Stimulated activated CD4-positive, alpha-beta T cell treated with anti-CD3 and anti-CD28 coated beads, Interleukin-1b, Interleukin-23, amount 100 ng/mL, for 24 hours (primary cell): ENCODE measurements around the gene SLC6A13.
"Not testable (repeated sequence)": the region's sequence is repeated elsewhere in the genome, so short reads cannot be mapped to it uniquely, and the experiment has no call there.

Experiments
- DNase-seq, 4 experiments: peaks; one replicate each; pipeline ENCODE4 v3.0.0-alpha.2; 2020; ENCODE audit warnings: low read depth in 4 of 4, low spot score in 1 of 4

The SLC6A13 gene

DNA sequence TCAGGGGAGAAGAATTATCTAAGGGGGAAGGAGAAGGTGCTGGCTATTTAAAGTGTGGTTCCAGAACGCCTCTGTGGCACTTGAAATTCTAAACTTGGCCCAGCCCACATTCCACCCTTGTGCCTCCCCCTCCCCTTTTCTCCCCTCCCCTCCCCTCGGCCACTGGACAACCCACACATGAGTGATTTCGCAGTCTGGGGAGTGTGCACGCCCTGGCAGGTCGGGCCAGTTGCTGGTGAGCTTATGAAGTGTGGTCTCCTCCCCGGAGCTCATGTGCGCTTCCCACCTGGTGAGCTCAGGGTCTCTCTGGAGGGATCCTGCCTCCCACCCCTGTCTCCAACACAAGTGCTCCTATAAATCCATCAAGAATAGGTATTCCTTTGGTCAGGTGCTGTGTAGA is at the start of gene SLC6A13:
Gene SLC6A13, minus strand, starts transcription at position 20 of the 400 bp plus-strand sequence. CDS start 2,784 bp downstream, outside the sequence.
- DNase-seq = no peak

DNA sequence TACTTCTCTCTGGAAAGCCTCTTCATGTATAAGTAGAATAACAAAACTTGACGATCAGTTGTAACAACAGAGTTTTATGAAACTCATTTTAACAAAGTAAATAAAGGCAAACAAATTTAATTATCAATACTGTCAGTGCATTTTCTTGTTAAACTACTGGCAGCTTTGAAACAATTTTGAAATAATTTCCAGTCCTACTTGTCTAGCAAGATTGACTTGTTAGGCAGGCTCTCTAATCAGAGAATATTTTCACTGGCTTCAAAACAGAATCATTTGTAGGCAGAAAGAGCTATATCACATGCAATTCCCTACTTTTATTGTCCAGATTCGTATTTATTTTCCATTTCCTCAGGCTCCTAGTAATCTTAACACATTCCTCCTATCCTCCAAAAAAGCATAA is 45.9 kb upstream of the SLC6A13 start:
- DNase-seq = no peak

DNA sequence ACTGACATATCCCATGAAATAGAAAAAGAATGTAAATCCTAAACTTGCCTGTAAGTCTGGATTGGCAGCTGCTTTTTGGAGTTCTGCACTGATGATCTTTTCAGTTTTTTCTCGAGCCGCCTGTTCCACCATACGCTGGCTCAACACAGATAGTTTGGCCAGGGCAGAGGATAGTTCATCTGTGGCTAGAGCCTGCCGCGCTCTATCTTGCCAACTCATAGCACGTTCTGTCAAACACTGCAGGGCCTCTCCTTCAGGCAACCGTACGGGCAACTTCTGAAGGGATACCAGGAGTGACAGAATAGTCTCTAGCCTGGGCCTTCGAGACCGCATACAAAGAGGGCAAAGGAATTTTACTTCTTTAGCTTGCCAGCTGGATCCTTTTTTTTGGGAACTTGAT is 44.8 kb upstream of the SLC6A13 start:
- no peak for DNase-seq

DNA sequence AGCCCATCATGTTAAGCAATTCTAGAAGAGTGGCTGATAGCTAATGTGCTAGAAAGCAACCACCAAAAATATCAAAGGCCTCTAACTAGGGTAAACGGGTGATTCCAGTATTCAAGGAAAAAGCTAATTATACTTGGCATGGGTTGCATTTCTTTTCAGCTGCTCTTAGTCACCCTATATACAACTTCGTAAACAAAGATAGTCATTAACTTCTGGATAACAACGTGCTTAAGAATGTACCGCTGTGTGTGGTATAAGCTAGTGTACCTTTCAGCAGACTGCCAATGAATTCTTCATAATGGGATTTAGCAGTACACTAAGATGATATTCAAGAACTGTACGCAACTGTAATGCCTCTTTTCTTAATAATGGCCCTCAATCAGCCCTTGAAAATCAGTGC is 42.2 kb upstream of the SLC6A13 start:
- DNase-seq = no peak

DNA sequence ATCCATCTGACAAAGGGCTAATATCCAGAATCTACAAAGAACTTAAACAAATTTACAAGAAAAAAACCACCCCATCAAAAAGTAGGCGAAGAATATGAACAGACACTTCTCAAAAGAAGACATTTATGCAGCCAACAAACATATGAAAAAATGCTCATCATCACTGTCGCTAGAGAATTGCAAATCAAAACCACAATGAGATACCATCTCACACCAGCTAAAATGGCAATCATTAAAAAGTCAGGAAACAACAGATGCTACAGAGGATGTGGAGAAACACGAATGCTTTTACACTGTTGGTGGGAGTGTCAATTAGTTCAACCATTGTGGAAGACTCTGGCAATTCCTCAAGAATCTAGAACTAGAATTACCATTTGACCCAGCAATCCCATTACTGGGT is 40.1 kb upstream of the SLC6A13 start:
- not testable (repeated sequence) for DNase-seq

DNA sequence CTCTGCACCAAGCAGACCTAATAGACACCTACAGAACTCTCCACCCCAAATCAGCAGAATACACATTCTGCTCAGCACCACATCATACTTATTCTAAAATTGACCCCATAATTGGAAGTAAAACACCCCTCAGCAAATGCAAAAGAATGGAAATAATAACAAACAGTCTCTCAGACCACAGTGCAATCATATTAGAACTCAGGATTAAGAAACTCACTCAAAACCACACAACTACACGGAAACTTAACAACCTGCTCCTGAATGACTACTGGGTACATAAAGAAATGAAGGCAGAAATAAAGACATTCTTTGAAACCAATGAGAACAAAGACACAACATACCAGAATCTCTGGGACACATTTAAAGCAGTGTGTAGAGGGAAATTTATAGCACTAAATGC is 37.5 kb upstream of the SLC6A13 start:
- DNase-seq = not testable (repeated sequence)

DNA sequence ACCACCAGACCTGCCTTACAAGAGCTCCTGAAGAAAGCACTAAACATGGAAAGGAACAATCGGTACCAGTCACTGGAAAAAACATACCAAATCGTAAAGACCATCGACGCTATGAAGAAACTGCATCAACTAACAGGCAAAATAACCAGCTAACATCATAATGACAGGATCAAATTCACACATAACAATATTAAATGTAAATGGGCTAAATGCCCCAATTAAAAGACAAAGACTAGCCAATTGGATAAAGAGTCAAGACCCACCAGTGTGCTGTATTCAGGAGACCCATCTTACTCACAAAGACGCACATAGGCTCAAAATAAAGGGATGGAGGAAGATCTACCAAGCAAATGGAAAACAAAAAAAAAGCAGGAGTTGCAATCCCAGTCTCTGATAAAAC is 36.9 kb upstream of the SLC6A13 start:
- not testable (repeated sequence) for DNase-seq

DNA sequence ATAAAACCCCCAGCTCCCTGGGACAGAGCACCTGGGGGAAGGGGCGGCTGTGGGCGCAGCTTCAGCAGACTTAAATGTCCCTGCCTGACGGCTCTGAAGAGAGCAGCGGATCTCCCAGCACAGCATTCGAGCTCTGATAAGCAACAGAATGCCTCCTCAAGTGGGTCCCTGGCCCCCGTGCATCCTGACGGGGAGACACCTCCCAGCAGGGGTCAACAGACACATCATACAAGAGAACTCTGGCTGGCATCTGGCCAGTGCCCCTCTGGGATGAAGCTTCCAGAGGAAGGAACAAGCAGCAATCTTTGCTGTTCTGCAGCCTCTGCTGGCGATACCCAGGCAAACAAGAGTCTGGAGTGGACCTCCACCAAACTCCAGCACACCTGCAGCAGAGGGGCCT is 35.4 kb upstream of the SLC6A13 start:
- DNase-seq = not testable (repeated sequence)

DNA sequence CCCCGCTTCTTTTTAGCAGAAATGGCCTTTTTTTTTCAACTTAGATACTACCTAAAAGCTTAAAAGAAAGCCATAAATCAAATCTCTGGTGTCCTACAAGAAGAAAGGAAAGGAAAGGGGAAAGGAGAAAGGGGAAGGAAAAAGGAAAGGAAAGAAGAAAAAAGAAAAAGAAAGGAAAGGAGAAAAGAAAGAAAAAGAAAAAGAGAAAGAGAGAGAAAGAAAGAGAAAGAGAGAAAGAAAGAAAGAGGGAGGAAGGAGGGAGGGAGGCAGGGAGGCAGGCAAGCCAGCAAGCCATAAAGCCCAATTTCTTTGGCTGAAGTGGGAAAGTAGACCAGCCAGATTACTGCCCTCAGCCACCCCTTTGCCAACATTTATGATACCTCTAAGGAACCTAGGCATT is 32.5 kb upstream of the SLC6A13 start:
- DNase-seq = no peak

DNA sequence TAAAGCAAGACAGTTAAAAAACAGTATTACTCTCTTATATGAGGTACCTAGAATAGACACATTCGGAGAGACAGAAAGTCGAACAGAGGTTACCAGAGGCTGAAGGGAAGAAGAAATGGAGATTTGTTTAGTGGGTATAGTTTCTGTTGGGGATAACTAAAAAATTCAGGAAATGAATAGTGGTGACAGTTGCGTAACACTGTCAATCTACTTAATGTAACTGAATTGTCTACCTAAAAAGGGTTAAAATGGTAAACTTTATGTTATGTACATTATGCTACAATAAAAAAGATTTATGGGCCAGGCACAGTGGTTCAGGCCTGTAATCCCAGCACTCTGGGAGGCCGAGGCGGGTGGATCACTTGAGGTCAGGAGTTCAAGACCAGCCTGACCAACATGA is 30.6 kb upstream of the SLC6A13 start:
- no peak for DNase-seq

DNA sequence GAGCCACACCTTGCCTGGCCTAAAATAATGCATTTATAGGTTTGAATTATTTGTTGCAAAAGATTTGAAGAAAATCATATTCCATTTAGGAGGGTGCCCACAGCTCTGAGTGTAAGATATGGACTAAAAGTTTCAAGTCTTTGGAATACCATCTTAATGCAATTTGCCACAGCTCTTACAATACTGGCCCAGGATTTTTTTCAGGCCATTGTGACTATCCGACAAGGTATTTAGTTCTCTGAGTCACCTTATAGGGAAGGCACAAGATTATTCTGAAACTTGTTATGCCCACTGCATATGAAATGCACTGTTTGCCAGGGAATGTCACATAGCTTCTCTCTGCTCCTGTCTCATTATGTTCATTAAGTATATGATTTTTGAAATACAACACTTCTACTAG is 29.6 kb upstream of the SLC6A13 start:
- no peak for DNase-seq

DNA sequence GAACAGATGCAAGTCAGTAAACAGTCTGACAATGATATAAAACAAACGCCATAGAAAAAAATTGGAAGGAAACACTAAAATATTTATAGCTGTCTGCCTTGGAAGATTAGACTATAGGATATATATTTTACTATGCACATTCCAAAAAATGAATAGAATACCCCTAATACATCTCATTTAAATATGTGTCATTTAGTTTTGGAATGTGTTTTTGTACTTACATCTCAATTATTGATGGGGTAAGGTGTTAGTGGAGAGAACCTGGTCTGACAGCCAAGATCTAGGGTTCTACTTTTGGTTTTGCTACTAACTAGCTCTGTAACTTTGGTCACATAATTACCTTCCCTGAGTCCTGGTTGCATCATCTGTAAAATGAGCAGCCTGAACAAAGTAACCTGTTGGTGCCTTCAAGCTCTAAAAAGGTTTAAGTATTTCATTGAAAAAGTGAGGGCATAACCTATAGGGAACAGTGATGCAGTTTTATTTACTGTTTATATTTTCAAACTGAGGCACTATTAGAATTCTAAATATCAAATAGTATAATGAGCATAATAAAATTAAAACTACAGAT is 28.6 kb upstream of the SLC6A13 start:
- DNase-seq = no peak

DNA sequence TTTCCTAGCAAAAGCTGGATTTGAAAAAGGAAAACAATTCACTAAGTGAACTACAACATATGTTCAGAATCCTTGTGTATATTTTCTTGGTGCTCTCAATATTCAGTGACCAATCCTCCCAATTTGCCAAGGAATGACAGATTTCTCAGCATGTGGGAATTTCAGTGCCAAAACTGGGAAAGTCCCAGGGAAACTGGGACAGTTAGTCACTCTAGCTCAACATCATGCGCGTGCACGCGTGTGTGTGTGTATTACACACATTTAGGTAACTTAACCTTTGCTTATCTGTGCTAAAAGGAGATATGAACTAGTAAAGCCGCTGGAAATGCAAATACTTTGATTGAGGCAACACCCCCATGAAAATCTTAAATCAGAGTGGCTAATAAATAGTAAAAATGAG is 26.1 kb upstream of the SLC6A13 start:
- DNase-seq = no peak

DNA sequence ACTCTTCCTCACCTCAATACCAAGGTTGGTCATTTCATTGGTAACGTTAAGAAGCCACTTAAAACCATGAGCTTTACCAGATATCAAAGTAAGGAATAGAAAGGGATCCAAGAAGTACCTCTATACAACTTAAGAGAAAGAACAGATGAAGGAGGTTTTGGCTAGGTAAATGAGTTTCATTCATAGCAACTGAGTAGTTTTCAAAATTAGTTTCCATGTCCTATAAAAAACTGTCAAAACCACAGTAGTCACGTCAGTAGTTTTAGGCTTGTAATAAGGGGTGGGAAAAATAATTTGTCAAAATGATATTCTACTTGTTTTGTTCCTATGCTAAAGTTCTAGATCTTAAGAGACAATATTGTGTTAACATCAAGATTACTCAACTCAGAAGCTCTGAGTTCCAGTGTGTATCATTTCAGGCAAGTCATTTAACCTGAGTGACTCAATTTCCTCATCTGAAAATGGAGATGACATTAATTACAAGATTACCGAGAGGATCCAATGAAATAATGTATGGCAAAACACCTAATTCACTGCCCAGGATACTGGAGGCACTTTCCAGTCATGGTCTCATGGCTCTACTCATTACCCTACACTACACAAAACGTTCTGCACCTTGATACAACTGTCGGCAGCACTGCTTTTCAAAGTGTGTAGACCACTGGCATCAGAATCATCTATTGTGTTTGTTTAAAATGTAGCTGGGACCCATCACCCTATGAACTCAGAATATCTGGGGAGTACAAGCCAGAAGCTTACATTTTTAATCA is 24.1 kb upstream of the SLC6A13 start:
- no peak for DNase-seq

DNA sequence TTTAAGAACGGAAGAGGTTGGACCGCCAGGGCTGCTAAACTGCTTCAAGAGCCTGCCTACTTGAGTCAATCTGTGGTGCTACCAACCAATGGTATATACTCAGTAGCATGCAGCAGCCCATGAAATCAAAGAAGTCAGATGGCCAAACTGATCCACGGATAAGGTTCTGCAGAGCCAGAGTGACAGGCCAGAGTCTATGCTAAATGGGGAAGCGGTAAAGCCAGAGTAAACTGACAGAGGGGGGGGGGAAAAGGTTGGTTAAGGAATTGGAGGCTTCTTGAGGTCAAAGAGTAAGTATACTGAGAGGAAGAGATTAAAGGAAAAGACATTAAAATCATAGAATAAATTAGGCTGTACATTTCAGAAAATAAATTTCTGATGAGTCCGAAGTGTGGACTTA is 15.4 kb upstream of the SLC6A13 start:
- no peak for DNase-seq

DNA sequence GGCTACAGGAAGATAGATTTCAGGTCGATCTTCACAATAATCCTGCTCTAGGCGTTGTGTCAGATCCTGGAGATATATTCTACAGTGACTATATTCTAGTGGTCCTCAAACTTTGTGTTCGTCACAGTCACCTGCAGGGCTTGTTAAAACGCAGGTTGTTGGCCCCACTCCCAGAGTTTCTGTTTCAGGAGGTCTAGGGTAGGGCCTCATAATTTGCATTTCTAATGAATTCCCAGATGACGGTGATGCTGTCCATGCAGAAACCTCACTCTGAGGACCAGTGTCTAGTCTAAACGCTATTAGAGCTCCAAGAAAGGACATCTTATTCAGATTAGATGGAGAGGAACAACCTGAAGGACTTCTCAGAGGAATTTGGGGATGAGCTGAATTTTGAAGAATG is 13.2 kb upstream of the SLC6A13 start:
- DNase-seq = no peak

DNA sequence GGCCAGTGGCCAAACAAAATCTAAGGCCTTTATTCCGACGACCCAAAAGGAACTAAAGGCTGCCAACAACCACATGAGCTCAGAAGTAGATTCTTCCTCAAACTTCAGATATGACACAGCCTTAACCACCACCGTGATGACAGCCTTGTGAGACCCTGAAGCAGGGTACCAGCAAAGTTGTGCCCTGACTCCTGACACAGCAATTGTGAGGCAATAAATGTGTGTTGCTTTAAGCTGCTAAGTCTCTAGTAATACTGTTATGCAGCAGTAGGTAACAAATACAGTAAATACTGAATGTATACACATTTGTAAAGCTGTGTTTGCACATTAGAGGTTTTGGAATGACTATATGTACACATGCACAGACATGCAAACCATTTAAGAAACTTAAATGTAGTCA is 10.7 kb upstream of the SLC6A13 start:
- no peak for DNase-seq

DNA sequence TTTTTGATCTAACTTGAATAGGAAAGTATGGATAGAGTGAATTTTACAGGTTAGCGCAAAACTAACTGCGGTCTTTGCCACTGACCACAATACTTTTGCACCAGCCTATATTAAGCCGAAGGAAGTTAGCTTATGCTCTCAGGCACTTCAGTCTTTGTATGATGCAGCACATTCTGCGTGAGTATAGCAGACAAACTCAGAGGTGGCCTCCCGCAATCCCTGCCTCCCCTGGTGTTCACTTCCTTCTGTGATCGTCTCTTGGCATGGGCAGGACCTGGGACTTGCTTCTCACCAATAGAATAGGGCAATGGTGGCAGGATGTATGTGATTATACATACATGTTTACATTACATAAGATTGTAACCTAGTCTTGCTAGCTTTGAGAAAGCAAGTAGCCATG is 10.3 kb upstream of the SLC6A13 start:
- DNase-seq = no peak

DNA sequence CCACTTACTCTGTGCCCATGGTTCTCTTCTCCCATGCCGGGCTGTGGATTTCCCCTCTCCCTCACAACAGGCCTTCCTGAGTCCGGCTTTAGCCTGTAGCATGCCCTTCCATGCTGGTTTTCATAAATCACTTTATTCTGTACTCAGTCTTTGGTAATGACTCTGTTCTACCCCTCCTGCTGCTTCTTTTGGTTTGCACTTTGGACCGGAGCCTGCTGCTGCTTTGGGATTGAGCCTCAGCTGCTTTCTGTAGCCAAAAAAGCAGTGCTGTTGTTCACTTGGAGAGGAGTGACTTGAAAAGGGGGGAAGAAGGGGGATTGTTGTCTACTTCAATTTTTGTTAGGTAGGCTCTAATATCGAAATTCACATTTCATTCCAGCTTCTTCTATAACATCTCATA is 8.5 kb upstream of the SLC6A13 start:
- no peak for DNase-seq

DNA sequence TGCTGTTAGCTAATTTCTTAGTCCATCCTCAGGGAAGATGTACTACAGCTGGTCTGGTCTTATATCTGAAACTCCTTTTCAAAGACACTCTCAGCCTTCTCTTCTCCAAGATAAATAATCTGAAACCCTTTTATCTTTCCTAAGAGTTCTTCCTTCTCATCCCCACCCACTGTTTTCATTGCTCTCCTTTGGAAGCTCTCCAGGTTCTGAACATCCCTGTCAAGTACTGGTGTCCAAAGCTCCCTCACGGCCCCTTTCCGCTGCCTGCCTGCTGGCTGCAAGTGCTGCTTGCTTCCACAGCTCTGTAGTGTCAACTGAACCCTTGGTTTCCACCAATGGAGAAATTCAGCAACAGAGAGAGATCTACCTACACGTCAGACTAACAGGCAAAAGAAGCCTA is 6.6 kb upstream of the SLC6A13 start:
- DNase-seq = no peak

DNA sequence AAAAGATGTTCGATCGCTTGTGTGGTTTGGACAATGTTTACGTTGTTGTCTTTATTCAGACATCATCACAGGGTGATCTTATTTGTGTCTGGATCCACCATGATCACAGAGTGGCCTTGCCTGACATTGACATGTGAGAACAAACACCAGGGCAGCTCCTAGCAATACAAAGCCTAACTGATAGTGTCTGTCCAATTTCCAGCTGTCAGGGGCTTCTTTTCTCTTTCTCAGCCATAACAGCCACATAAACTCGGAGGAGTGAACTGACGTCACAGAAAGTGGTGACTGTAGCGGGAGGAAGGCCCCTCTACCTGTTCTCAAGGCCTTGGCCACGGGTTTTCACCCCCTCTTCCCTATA is 5.8 kb upstream of the SLC6A13 start:
- no peak for DNase-seq

DNA sequence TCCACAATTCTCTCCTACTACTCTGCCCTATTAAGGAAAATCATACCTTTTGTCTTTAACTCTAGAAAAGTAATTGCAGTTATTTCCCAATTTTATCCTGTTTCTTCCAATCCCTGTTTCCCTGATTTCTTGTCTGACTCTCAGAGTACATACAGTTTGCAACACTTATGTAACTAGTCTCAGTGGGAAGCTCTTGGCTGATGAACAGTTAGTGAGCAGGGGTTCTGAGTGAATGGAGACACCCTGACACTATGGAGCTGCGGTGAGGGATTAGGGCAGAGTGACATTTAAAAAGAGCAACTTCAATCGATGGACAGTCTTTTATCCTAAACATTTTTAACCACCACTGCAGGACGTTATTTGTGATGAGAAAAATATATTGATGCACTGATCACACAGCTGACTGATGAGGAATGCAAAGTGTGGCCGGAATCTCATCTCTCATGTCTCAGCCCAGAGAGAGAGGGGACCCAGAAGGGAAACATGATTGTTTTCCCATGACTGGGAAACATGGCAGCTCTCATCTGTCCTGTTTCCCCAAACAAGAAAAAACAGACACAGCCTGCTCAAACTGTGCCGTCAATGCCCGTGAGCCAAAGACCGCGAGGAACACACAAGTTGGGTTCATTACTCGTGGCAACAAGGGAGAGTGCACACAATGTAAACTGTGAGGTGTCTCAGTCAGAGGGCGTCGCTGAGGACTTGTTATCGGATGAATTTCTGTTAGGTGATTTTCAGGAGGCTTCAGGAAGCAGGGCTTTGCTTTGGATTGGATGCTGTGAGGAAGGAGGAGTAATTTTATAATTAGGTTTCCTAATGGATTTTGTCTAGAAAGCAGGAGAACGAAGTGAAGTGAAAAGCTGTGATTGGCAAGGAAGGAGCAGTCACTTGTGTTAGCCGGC is 5.2 kb upstream of the SLC6A13 start:
- DNase-seq = no peak
